Measurements from ENCODE around the gene MLF2.

The MLF2 gene

GRCh38 chr12:6777386-6777785 is 24.4 kb upstream of the MLF2 start:
- no peak for DNase-seq

- DNase-seq, result no peak
Observed at GRCh38 chr12:6775185-6776174, 22.5 kb upstream of the MLF2 start.

- no peak for DNase-seq
Observed at GRCh38 chr12:6774499-6775062, 21.6 kb upstream of the MLF2 start.

GRCh38 chr12:6773590-6774351 is 20.8 kb upstream of the MLF2 start:
- no peak for DNase-seq

- no peak for DNase-seq
Observed at GRCh38 chr12:6772726-6773589, 20.0 kb upstream of the MLF2 start.

GRCh38 chr12:6772331-6772695 is 19.4 kb upstream of the MLF2 start, which contains the start of gene LAG3:
Gene LAG3 (plus strand): TSS chr12:6772520. CDS start chr12:6772853, 333 bp downstream.
- no peak for DNase-seq

GRCh38 chr12:6771509-6772330 is 18.8 kb upstream of the MLF2 start:
- no peak for DNase-seq

GRCh38 chr12:6771091-6771495 is 18.2 kb upstream of the MLF2 start:
- DNase-seq, result no peak

GRCh38 chr12:6770600-6770999 is 17.7 kb upstream of the MLF2 start:
- DNase-seq, result no peak

- no peak for DNase-seq
Observed at GRCh38 chr12:6770094-6770493, 17.2 kb upstream of the MLF2 start.

GRCh38 chr12:6769666-6770065 is 16.7 kb upstream of the MLF2 start:
- DNase-seq, result no peak

- DNase-seq, result no peak
Observed at GRCh38 chr12:6768990-6769389, 16.0 kb upstream of the MLF2 start.

- no peak for DNase-seq
Observed at GRCh38 chr12:6768437-6768914, 15.5 kb upstream of the MLF2 start.

- no peak for DNase-seq
Observed at GRCh38 chr12:6767353-6768319, 14.7 kb upstream of the MLF2 start.

- peak; percentile 11 for DNase-seq
Observed at GRCh38 chr12:6766651-6767349, 13.9 kb upstream of the MLF2 start.

- peak; percentile 65 for DNase-seq
Observed at GRCh38 chr12:6765634-6766581, 13.0 kb upstream of the MLF2 start, which contains the start of gene PTMS. Gene PTMS (plus strand): TSS chr12:6766363. CDS start chr12:6766706, 343 bp downstream.

- no peak for DNase-seq
Observed at GRCh38 chr12:6765048-6765633, 12.2 kb upstream of the MLF2 start.
